GM21717 (cell line): ENCODE measurements around the gene TBRG4.

ENCODE experiments used
- ATAC-seq: cut with Tn5 transposase; IDR thresholded peaks from one replicate; pipeline ENCODE4 v1.9.1; 2021; ENCODE audit warnings: mild to moderate bottlenecking, moderate library complexity; ENCODE audit not compliant: unreplicated experiment

The TBRG4 gene

GRCh38 chr7:45145881-45146280 lies 34.4 kb upstream of the TBRG4 start:
- no peak for ATAC-seq

GRCh38 chr7:45143616-45144015 lies 32.1 kb upstream of the TBRG4 start:
- no peak for ATAC-seq

- no peak for ATAC-seq
These were observed 29.3 kb upstream of the TBRG4 start for GRCh38 chr7:45140827-45141226.

- ATAC-seq: no peak
These were observed 27.2 kb upstream of the TBRG4 start for GRCh38 chr7:45138433-45139267.

- no peak for ATAC-seq
These were observed 24.9 kb upstream of the TBRG4 start for GRCh38 chr7:45136106-45137060.

GRCh38 chr7:45133877-45134276 lies 22.4 kb upstream of the TBRG4 start:
- no peak for ATAC-seq

GRCh38 chr7:45133352-45133751 lies 21.9 kb upstream of the TBRG4 start:
- no peak for ATAC-seq

GRCh38 chr7:45132708-45133320 lies 21.3 kb upstream of the TBRG4 start:
- ATAC-seq: no peak

GRCh38 chr7:45131891-45132290 lies 20.4 kb upstream of the TBRG4 start:
- no peak for ATAC-seq

- no peak for ATAC-seq
These were observed 19.4 kb upstream of the TBRG4 start for GRCh38 chr7:45130910-45131309.

GRCh38 chr7:45129906-45130305 lies 18.4 kb upstream of the TBRG4 start:
- no peak for ATAC-seq

- ATAC-seq: no peak
These were observed 17.8 kb upstream of the TBRG4 start for GRCh38 chr7:45129181-45129800.

GRCh38 chr7:45126920-45127319 lies 15.4 kb upstream of the TBRG4 start:
- no peak for ATAC-seq

- no peak for ATAC-seq
These were observed 14.7 kb upstream of the TBRG4 start for GRCh38 chr7:45126201-45126600.

- ATAC-seq: no peak
These were observed 13.9 kb upstream of the TBRG4 start for GRCh38 chr7:45125193-45125904.

- no peak for ATAC-seq
These were observed 12.6 kb upstream of the TBRG4 start for GRCh38 chr7:45123913-45124710.

GRCh38 chr7:45122975-45123860 lies 11.7 kb upstream of the TBRG4 start:
- no peak for ATAC-seq

GRCh38 chr7:45119550-45119949 lies 8.1 kb upstream of the TBRG4 start:
- no peak for ATAC-seq
